ENCODE results near the gene ARHGAP32.

DNA sequence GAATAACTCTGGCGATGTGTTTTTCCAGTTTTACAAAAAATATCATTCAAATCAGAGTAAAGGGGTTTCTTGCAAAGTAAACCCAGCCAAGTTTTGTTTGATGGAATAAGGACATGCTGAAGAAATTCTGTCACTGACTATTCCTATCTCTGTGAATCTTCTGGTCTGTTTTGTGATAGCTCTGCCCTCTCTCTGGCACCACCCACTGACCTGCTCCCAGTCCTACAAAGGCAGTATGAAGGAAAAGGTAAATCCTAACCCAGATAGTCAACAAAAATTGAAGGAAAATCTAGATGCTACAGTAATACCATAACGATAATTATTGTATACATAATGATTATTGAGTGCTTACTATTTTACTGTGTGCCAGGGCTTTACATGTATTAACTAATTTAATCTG lies 173.1 kb downstream of the ARHGAP32 start:
- TF ChIP-seq, protein P1, sequence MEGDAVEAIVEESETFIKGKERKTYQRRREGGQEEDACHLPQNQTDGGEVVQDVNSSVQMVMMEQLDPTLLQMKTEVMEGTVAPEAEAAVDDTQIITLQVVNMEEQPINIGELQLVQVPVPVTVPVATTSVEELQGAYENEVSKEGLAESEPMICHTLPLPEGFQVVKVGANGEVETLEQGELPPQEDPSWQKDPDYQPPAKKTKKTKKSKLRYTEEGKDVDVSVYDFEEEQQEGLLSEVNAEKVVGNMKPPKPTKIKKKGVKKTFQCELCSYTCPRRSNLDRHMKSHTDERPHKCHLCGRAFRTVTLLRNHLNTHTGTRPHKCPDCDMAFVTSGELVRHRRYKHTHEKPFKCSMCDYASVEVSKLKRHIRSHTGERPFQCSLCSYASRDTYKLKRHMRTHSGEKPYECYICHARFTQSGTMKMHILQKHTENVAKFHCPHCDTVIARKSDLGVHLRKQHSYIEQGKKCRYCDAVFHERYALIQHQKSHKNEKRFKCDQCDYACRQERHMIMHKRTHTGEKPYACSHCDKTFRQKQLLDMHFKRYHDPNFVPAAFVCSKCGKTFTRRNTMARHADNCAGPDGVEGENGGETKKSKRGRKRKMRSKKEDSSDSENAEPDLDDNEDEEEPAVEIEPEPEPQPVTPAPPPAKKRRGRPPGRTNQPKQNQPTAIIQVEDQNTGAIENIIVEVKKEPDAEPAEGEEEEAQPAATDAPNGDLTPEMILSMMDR (IDR thresholded peaks at IDR 0.05): no peak
- TF ChIP-seq POLR2A (IDR thresholded peaks at IDR 0.05): no peak

Measured in lower leg skin (tissue), 3 donors.